Measurements from ENCODE around the gene NR4A3.

NR4A3 gene

GRCh38 chr9:99873943-99874584 lies 52.4 kb downstream of the NR4A3 start:
- Histone ChIP-seq H3K36me3 (replicated peaks) (no peaks in the 10 kb centered on the region), H3K4me3 (ENCODE audit: low read depth, low read length) (no peak overlapping the region), H3K27ac (no peak overlapping the region), H3K27me3 (replicated peaks) (no peaks in the 10 kb centered on the region)
- no peak for DNase-seq
- TF ChIP-seq CTCF (IDR thresholded peaks at IDR 0.05; ENCODE audit: low read depth, low read length, missing control alignments), result no peak
- in situ Hi-C loops (cut with HindIII; ENCODE audit: low pct_ligation_motif_present, low sequenced_read_pairs), result no loop called here

GRCh38 chr9:99876190-99876589 lies 54.5 kb downstream of the NR4A3 start:
- Histone ChIP-seq H3K36me3 (replicated peaks) (no peaks in the 10 kb centered on the region), H3K4me3 (ENCODE audit: low read depth, low read length) (no peak overlapping the region), H3K27me3 (replicated peaks) (no peaks in the 10 kb centered on the region), H3K27ac (no peak overlapping the region)
- no peak for TF ChIP-seq CTCF (IDR thresholded peaks at IDR 0.05; ENCODE audit: low read depth, low read length, missing control alignments)
- no peak for DNase-seq
- in situ Hi-C loops (cut with HindIII; ENCODE audit: low pct_ligation_motif_present, low sequenced_read_pairs), result no loop called here

- no peaks in the 10 kb centered on the region for H3K27me3 ChIP-seq (replicated peaks)
- no peak overlapping the region for H3K27ac ChIP-seq
- DNase-seq, result no peak
- no peaks in the 10 kb centered on the region for H3K36me3 ChIP-seq (replicated peaks)
- TF ChIP-seq CTCF (IDR thresholded peaks at IDR 0.05; ENCODE audit: low read depth, low read length, missing control alignments), result no peak
- H3K4me3 ChIP-seq (ENCODE audit: low read depth, low read length), result no peak overlapping the region
- in situ Hi-C loops (cut with HindIII; ENCODE audit: low pct_ligation_motif_present, low sequenced_read_pairs), result no loop called here
These were observed 57.0 kb downstream of the NR4A3 start for GRCh38 chr9:99878651-99879050.

GRCh38 chr9:99881769-99882168 lies 60.1 kb downstream of the NR4A3 start:
- Histone ChIP-seq H3K27me3 (replicated peaks) (no peaks in the 10 kb centered on the region), H3K27ac (no peak overlapping the region), H3K4me3 (ENCODE audit: low read depth, low read length) (no peak overlapping the region), H3K36me3 (replicated peaks) (no peaks in the 10 kb centered on the region)
- no peak for DNase-seq
- TF ChIP-seq CTCF (IDR thresholded peaks at IDR 0.05; ENCODE audit: low read depth, low read length, missing control alignments), result no peak
- in situ Hi-C loops (cut with HindIII; ENCODE audit: low pct_ligation_motif_present, low sequenced_read_pairs), result no loop called here

GRCh38 chr9:99885747-99886146 lies 64.1 kb downstream of the NR4A3 start:
- no peaks in the 10 kb centered on the region for H3K36me3 ChIP-seq (replicated peaks)
- TF ChIP-seq CTCF (IDR thresholded peaks at IDR 0.05; ENCODE audit: low read depth, low read length, missing control alignments), result no peak
- no peak for DNase-seq
- in situ Hi-C loops (cut with HindIII; ENCODE audit: low pct_ligation_motif_present, low sequenced_read_pairs), result no loop called here
- H3K4me3 ChIP-seq (ENCODE audit: low read depth, low read length), result no peak overlapping the region
- H3K27ac ChIP-seq, result no peak overlapping the region
- no peaks in the 10 kb centered on the region for H3K27me3 ChIP-seq (replicated peaks)

- Histone ChIP-seq H3K27me3 (replicated peaks) (peaks cover 5% of the 10 kb centered on the region), H3K4me3 (ENCODE audit: low read depth, low read length) (no peak overlapping the region), H3K27ac (no peak overlapping the region), H3K36me3 (replicated peaks) (no peaks in the 10 kb centered on the region)
- DNase-seq, result no peak
- no peak for TF ChIP-seq CTCF (IDR thresholded peaks at IDR 0.05; ENCODE audit: low read depth, low read length, missing control alignments)
- in situ Hi-C loops (cut with HindIII; ENCODE audit: low pct_ligation_motif_present, low sequenced_read_pairs), result no loop called here
These were observed 67.4 kb downstream of the NR4A3 start for GRCh38 chr9:99889120-99889519.
